ENCODE data around the gene ACTR2. TPM values are rescaled to one million over a fixed set of nuclear protein-coding genes. Genes with fewer than 3 reads are reported as not detected.
"Not testable (repeated sequence)": the region's sequence is repeated elsewhere in the genome, so short reads cannot be mapped to it uniquely, and the experiment has no call there.

ACTR2 gene
- polyA plus RNA-seq (2011; rRNA removed) (57.9 and 153 TPM in 2 replicates), polyA minus RNA-seq (2011; rRNA and poly(A)+ RNA removed) (53.7 and 80.3 TPM in 2 replicates)

DNA sequence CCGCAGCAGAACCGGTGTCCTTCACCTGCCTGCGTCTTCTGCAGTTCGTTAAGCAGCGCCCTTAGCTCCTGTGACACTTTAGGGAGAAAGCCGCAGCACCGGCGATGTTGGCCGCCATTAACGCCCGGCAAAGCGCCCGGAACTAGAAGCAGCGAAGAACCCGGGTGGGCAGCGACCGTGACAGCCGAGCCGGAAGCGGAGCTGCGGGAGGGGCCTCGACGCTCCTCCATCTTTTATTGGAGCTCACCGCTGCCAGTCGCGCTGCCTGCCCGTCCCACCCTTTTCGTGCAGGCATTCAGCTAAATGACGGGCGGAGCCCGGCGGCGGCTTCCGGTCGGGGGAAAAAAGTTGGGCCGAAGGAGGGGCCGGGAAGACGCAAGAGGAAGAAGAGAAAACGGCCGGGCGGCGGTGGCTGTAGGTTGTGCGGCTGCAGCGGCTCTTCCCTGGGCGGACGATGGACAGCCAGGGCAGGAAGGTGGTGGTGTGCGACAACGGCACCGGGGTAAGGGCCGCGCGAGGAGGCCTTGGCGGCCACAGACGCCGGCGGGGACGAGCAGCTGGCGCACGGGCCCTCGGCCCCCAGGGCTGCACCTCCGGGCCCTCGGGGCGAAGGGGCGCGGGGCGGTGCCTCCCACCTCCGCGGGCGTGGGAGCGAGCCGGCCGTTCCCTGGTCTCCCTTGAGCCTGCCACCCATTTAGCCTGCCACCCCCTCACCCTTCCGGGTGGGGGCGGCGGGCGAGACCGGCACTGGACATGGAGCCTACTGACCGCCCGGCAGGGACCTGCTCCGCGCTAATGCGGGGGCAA, at the start of gene ACTR2:
Gene ACTR2, plus strand, starts transcription at position 376 of the 807 bp plus-strand sequence. Its CDS starts 79 bp downstream, at position 455.
- Histone ChIP-seq H3K36me3 (ENCODE audit: control insufficient read depth, insufficient read depth, low read length) (no peaks in the 10 kb centered on the region), H3K4me3 (ENCODE audit: low read depth, low read length) (peak within 1 kb of the TSS; percentile 56), H3K27me3 (ENCODE audit: control insufficient read depth, insufficient read depth, low read length) (no peaks in the 10 kb centered on the region)
- TF ChIP-seq, protein P1, sequence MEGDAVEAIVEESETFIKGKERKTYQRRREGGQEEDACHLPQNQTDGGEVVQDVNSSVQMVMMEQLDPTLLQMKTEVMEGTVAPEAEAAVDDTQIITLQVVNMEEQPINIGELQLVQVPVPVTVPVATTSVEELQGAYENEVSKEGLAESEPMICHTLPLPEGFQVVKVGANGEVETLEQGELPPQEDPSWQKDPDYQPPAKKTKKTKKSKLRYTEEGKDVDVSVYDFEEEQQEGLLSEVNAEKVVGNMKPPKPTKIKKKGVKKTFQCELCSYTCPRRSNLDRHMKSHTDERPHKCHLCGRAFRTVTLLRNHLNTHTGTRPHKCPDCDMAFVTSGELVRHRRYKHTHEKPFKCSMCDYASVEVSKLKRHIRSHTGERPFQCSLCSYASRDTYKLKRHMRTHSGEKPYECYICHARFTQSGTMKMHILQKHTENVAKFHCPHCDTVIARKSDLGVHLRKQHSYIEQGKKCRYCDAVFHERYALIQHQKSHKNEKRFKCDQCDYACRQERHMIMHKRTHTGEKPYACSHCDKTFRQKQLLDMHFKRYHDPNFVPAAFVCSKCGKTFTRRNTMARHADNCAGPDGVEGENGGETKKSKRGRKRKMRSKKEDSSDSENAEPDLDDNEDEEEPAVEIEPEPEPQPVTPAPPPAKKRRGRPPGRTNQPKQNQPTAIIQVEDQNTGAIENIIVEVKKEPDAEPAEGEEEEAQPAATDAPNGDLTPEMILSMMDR (IDR thresholded peaks at IDR 0.05; ENCODE audit: insufficient read depth, low read depth, low read length): no peak
- CTCF ChIA-PET: interaction anchor here (0.6 to 1.4 kb wide), 4 partner anchors 10 to 428 kb away, joined by 3 to 5 read pairs (median 4); no protein-coding TSS in a partner anchor
- DNase-seq (ENCODE audit: low read depth): peak; percentile 86
- POLR2A ChIA-PET: interaction anchor here (0.6 to 0.9 kb wide), 20 partner anchors 9 to 1232 kb away, joined by 3 to 22 read pairs (median 9); no protein-coding TSS in a partner anchor

DNA sequence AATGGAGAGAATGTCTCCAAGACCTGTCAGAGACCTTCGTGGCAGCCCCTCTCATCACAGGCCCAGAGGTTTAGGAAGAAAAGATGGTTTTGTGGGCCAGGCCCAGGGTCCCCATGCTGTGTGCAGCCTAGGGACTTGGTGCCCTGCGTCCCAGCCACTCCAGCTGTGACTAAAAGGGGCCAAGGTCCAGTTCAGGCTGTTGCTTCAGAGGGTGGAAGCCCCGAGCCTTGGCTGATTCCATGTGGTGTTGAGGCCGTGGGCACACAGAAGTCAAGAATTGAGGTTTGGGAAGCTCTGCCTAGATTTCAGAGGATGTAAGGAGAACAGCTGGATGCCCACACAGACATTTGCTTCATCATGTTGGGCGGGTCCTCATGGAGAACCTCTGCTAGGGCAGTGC, 45.1 kb upstream of the ACTR2 start:
- H3K4me3 ChIP-seq (ENCODE audit: low read depth, low read length): no peak overlapping the region
- DNase-seq (ENCODE audit: low read depth): no peak
- TF ChIP-seq, protein P1 (IDR thresholded peaks at IDR 0.05; ENCODE audit: insufficient read depth, low read depth, low read length): no peak
- CTCF ChIA-PET: no interaction called here
- no peaks in the 10 kb centered on the region for H3K36me3 ChIP-seq (ENCODE audit: control insufficient read depth, insufficient read depth, low read length)
- H3K27me3 ChIP-seq (ENCODE audit: control insufficient read depth, insufficient read depth, low read length): peaks cover 2% of the 10 kb centered on the region
- POLR2A ChIA-PET: no interaction called here

- POLR2A ChIA-PET; H3K27me3 ChIP-seq (ENCODE audit: control insufficient read depth, insufficient read depth, low read length); H3K4me3 ChIP-seq (ENCODE audit: low read depth, low read length); DNase-seq (ENCODE audit: low read depth); H3K36me3 ChIP-seq (ENCODE audit: control insufficient read depth, insufficient read depth, low read length); CTCF ChIA-PET: not testable (repeated sequence)
Observed at GRCh38 chr2:65183406-65183805, 44.2 kb upstream of the ACTR2 start.

GRCh38 chr2:65185012-65185411, 42.6 kb upstream of the ACTR2 start:
- ChIA-PET POLR2A (no interaction called here), CTCF (interaction anchor here (0.6 to 3.3 kb wide), 8 partner anchors 8 to 1395 kb away, joined by 3 to 25 read pairs (median 4); no protein-coding TSS in a partner anchor)
- no peak overlapping the region for H3K4me3 ChIP-seq (ENCODE audit: low read depth, low read length)
- no peak for DNase-seq (ENCODE audit: low read depth)
- TF ChIP-seq, protein P1 (IDR thresholded peaks at IDR 0.05; ENCODE audit: insufficient read depth, low read depth, low read length): no peak
- H3K36me3 ChIP-seq (ENCODE audit: control insufficient read depth, insufficient read depth, low read length): no peaks in the 10 kb centered on the region
- no peaks in the 10 kb centered on the region for H3K27me3 ChIP-seq (ENCODE audit: control insufficient read depth, insufficient read depth, low read length)

DNA sequence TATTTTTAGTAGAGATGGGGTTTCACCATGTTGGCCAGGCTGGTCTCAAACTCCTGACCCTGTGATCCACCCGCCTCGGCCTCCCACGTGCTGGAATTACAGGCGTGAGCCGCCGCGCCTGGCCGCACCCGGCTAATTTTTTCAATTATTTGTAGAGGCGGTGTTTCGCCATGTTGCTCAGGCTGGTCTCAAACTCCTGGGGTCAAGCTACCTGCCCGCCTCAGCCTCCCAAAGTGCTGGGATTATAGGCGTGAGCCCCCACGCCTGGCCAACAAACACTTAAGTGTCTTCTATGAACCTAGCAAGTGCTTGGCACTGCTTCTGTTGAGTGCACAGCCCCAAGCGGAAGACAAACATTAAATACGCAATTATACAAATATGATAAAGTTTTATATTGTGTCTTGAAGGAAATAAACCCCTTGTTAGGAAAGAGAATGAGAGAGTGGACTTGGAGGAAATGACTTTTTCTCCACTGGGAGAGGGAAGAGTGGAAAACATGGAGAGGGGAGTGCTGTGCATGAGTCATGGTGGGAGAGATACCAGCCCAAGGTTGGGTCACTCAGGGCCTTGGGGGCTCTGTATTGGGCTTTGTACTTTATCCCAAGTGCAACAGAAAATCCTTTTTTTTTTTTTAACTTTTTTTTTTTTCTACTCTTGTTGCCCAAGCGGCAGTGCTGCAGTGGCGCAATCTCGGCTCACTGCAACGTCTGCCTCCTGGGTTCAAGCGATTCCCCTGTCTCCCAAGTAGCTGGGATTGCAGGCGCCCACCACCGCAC, 41.4 kb upstream of the ACTR2 start:
- CTCF ChIA-PET: interaction anchor here (0.8 to 3.3 kb wide), 17 partner anchors 9 to 815 kb away, joined by 3 to 25 read pairs (median 4); no protein-coding TSS in a partner anchor
- no peaks in the 10 kb centered on the region for H3K36me3 ChIP-seq (ENCODE audit: control insufficient read depth, insufficient read depth, low read length)
- POLR2A ChIA-PET: interaction anchor here (0.5 to 0.6 kb wide), 2 partner anchors 41 kb away, joined by 7 to 8 read pairs; partner anchors contain the start of gene ACTR2

More for the DNA sequence above, 41.4 kb upstream of the ACTR2 start:
- H3K27me3 ChIP-seq (ENCODE audit: control insufficient read depth, insufficient read depth, low read length): no peaks in the 10 kb centered on the region
- no peak for DNase-seq (ENCODE audit: low read depth)
- TF ChIP-seq, protein P1 (IDR thresholded peaks at IDR 0.05; ENCODE audit: insufficient read depth, low read depth, low read length): no peak
- H3K4me3 ChIP-seq (ENCODE audit: low read depth, low read length): no peak overlapping the region

All from BJ (cell line).